ENCODE results near the gene SGPP1.
"Not testable (repeated sequence)": the region's sequence is repeated elsewhere in the genome, so short reads cannot be mapped to it uniquely, and the experiment has no call there.

GRCh38 chr14:63661881-63662280, 66.0 kb downstream of the SGPP1 start:
- not testable (repeated sequence) for TF ChIP-seq POLR2A (IDR thresholded peaks at IDR 0.05; ENCODE audit: low read length); GATA1 (IDR thresholded peaks at IDR 0.05; ENCODE audit: low read depth, low read length)
